ENCODE results near the gene PRR5L. TPM values are rescaled to one million over a fixed set of nuclear protein-coding genes. Genes with fewer than 3 reads are reported as not detected.
"Not testable (repeated sequence)": the region's sequence is repeated elsewhere in the genome, so short reads cannot be mapped to it uniquely, and the experiment has no call there.

The PRR5L gene
- total RNA-seq, 1 donor from 2014 or later, result 8.1 TPM

DNA sequence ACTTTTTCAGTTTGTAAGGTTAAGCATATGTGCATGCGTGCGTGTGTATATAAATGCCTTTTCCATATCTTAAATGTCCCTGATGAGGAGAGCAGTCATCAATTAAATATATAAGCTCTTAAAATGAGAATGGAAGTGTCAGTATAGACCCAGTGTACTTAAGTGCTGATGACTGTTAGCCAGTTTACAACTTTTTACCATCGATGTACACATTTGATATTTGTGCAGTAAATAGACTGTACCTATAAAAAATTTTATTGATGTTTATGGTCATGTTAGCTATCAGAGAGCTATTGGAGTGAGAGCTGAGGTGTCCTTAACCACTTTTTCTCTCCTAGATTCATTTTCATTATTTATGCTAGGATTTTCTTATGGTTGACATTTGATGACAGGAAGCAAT lies 168.6 kb downstream of the PRR5L start:
- no peak for DNase-seq

DNA sequence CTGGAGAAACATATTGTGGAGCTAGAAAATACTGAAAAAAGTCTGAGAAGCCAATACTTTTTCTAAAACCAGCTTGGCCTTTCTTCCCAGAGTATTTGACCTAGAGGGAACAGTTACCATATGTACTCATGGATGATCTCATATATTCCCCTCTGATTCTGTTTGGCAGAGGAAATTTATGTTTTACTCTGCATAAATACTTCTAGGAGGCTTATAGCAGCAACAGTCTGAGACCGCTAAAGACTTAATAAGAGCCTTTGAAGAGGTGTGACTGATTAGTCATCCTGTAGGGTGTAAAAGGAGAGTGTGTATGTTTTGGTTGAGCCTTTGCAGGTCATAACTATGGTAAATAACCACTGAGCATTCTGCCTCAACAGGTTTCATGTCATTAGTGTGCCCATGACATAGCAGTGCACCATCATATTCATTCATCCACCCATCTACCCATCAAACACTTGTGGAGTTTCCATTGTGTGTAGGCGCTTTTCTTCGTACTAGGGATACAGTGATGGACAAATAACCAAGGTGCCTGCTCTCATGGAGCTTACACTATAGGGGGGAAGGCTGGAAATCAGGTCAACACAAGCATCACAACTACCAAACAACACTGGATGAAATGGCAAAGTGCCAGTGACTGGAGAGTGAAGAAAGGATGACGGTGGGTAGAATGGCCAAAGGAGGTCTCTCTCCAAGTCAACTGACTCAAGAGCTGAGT lies 169.5 kb downstream of the PRR5L start:
- peak; percentile 72 for DNase-seq

- DNase-seq, result no peak
Measured at GRCh38 chr11:36467012-36467411, 170.9 kb downstream of the PRR5L start.

DNA sequence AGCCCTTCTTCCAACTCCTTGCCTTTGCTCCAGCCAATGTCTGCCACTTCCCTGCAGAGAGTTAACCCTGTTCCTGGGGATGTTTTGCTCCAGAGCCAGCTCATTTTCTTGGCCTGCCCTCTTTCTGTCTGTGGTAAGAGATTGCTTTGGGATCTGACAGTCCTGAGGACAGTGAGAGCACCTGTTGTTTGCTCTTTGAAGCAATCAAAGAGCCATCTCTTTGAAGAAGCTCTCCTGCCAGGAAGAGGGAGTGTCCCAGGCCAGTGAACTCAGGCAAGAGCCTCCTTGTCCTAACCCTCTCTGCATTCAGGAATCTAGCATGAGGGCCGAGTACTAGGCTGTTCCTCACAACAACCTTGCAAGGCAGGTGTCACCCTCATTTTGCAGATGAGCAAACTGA lies 171.8 kb downstream of the PRR5L start:
- no peak for DNase-seq

DNA sequence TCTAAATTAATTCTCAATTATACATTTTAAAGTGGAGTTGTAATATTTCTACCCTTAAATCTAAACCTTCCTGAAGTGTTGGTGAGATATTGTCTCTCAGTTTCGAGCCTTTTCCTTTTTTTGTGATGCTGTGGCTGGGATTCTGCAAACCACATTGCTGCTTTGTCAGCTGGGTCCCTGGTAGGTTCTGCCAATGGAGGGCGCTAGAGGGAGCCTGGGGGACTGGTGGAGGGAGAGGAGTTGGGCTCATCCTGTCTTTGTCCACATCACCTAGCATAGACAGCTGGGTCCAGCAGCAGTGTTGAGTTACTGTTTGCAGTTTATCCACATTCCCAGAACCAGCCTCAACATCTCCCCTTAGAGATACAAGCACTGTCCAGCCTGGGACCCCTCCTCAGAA lies 173.0 kb downstream of the PRR5L start:
- DNase-seq, result no peak

- DNase-seq, result peak; percentile 45
Measured at GRCh38 chr11:36469881-36470802, 174.1 kb downstream of the PRR5L start.

DNA sequence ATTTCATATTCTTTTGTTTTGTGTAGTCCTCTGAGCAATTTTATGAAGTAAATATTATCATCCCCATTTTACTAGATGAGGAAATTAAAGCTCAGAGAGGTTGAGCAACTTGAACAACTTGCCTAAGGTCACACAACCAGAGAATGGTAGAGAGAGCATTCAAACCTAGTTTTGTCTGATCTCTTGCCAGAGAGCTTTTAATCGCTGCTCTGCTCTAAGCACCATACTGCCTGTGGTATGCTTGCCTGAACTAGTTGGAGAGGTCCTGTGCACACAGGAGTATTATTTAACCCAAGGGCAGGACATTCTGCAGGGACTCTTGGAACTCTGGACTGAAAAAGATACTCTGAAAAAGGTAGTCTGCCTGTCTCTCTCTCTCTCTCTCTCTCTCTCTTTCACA lies 175.5 kb downstream of the PRR5L start:
- no peak for DNase-seq

DNA sequence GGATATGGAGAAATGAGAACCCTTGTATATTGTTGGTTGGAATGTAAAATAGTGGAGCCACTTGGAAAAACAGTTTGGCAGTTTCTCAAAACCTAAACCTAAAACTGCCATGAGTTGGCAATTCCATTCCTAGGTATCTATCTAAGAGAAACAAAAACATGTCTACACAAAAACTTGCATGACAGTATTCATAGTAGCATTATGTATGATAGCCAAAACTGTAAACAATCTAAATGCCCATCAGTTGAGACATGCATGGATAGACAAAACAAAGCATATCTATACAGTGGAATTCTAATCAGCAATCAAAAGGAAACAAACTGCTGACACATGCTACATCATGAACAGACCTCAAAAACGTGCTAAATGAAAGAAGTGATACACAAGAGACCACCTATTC lies 179.1 kb downstream of the PRR5L start:
- no peak for DNase-seq

GRCh38 chr11:36478700-36479329 lies 182.7 kb downstream of the PRR5L start:
- DNase-seq, result peak; percentile 42

- no peak for DNase-seq
Measured at GRCh38 chr11:36480833-36481232, 184.7 kb downstream of the PRR5L start.

- DNase-seq, result not testable (repeated sequence)
Measured at GRCh38 chr11:36483042-36483441, 187.0 kb downstream of the PRR5L start.

DNA sequence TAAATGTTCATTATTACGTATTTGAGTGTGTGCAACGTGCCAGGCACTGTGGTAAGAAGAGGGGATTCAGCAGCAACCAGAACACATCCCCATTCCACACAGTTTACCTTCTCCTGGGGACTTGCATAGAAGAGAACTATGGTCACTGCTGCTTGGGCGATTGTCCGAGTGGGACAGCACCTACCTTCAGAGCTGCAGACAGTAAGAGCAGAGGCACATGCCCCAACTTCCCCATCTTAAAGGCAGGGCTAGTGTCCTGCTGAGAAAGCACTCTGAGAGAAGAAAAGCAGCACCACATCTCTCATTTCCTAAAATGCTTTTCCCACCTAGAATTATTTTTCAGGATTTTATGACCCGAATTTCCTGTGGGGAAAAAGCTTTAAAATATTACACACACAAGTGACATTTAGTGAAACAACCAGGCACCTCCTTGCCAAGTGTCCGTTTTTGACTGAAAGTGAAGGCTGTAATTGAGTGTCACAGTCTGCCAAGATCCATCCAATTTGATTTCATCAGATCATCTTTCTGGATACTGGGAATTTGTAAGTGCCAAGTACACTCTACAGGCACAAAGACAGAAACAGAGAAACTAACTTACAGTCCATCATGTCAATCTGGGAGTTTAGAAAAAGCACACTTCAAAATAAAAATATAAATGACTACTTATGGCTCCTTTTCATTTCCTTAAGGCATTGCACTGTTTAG lies 189.4 kb downstream of the PRR5L start:
- DNase-seq, result no peak

GRCh38 chr11:36487619-36488018 lies 191.5 kb downstream of the PRR5L start:
- DNase-seq, result peak; percentile 12

DNA sequence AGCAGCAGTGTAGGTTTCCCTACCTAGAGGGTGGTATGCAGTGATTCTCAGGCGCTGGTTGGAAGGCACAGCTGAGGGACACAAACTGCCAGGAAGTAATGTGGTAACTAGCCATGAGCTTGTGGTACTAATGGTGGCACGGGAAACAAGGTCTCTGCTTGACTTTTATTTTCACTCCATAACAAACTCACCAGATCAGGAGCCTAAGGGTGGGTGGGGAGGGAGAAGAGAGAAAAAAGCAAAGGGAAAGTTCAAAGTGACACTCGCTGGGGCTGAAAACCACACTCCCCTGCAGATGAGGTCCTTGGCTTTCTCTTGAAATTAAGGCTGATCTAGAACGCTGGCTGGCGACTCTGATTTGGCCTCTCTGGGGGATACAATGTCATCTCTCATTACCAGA lies 192.0 kb downstream of the PRR5L start:
- no peak for DNase-seq

DNA sequence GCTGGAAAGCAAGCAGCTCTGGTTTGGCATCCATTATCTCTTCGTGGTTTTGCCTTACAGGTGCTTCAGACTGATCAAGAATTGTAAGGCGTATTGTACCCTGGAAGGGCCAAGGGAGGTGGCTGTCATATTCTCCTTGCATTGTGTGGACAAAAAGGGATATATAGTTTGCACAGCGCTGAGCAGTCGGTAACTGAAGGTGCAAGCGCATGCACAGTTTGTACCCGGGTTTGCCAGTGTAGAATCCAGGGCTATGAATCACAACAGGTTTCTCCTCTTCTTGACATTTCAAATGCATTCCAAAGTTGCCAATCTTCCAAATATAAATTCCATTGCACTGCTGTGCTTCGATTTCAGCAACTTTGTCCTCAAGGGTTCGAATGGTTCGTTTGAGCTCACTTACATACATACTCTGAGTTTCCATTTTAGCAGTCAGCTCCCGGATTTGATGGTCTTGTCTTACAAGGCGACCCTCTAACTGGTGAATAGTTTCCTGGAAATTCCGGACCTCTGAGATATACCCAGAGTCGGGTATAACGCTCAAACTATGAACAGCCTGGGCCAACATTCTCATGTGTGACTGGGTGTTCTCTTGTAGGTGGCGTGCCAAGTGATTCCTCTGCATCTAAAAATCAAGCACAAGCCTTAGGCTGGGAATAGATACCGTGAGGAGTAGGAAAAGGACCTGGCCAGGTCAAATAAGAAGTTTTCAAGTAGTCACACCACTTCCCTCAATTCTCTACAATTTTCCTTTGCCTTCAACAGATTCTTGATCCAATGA lies 194.1 kb downstream of the PRR5L start:
- no peak for DNase-seq

- no peak for DNase-seq
Measured at GRCh38 chr11:36492724-36493304, 196.7 kb downstream of the PRR5L start.

DNA sequence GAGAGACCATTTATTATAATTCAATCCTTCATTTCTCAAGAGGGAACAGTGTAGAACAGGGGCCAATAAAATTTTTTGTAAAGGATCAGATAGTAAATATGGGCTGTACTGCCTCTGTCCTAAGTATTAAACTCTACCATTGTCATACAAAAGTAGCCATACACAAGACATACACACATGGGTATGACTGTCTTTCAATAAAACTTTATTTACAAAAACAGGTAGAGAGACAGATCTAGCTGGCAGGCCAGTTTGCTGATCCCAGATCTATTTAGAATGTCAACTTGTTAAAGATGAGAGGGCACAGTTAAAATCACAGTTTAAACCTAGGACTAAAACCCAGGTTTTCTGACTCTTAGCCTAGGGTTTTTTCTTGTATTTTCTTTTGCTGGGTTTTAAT lies 197.2 kb downstream of the PRR5L start:
- DNase-seq, result no peak

- DNase-seq, result no peak
Measured at GRCh38 chr11:36498721-36499120, 202.6 kb downstream of the PRR5L start.

GRCh38 chr11:36499315-36499714 lies 203.2 kb downstream of the PRR5L start:
- DNase-seq, result no peak

- no peak for DNase-seq
Measured at GRCh38 chr11:36500315-36500721, 204.2 kb downstream of the PRR5L start.

DNA sequence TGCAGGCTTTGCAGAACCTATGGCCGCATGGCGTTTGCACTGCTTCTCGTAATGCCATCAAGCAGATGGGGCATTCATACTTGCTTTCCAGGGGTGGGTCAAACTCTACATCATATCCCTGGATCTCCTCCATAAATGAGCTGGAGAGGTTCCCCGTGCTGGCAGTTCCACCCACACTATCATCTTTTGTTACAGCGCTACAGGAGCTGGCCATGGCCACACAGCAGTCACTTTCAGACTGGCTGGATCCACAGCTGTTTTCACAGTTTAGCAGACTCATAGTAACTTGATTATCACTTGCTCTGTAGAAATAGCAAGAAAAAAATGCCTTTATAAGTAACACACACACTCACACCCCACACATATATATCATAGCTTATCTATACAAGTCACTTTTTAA lies 205.1 kb downstream of the PRR5L start:
- no peak for DNase-seq
